NCI-H1694 (cell line): Measurements from ENCODE around the gene KLRK1.
"Not testable (repeated sequence)": the region's sequence is repeated elsewhere in the genome, so short reads cannot be mapped to it uniquely, and the experiment has no call there.

Experiments
- DNase-seq: peaks from one replicate; lab custom pipeline; 2025; lab: John Stamatoyannopoulos, UW

KLRK1 gene

GRCh38 chr12:10388624-10389413 is 1.0 kb downstream of the KLRK1 start:
- no peak for DNase-seq

- DNase-seq = not testable (repeated sequence)
These were observed 2.3 kb downstream of the KLRK1 start for GRCh38 chr12:10387498-10387897.

- DNase-seq = no peak
These were observed 3.0 kb downstream of the KLRK1 start for GRCh38 chr12:10386857-10387256.

GRCh38 chr12:10385166-10385613 is 4.7 kb downstream of the KLRK1 start:
- DNase-seq = no peak

GRCh38 chr12:10384191-10384590 is 5.7 kb downstream of the KLRK1 start:
- no peak for DNase-seq

GRCh38 chr12:10381928-10382628 is 7.8 kb downstream of the KLRK1 start:
- DNase-seq = no peak

- not testable (repeated sequence) for DNase-seq
These were observed 11.1 kb downstream of the KLRK1 start for GRCh38 chr12:10378737-10379136.

GRCh38 chr12:10374624-10375018 is 15.2 kb downstream of the KLRK1 start:
- no peak for DNase-seq

GRCh38 chr12:10372559-10372958 is 17.3 kb downstream of the KLRK1 start:
- no peak for DNase-seq

- DNase-seq = not testable (repeated sequence)
These were observed 17.8 kb downstream of the KLRK1 start for GRCh38 chr12:10371893-10372535.

- DNase-seq = no peak
These were observed 20.1 kb downstream of the KLRK1 start for GRCh38 chr12:10369557-10370415.

GRCh38 chr12:10368206-10369171 is 21.4 kb downstream of the KLRK1 start:
- no peak for DNase-seq

GRCh38 chr12:10367714-10368113 is 22.1 kb downstream of the KLRK1 start:
- DNase-seq = not testable (repeated sequence)

GRCh38 chr12:10366875-10367274 is 23.0 kb downstream of the KLRK1 start:
- no peak for DNase-seq

GRCh38 chr12:10365696-10366405 is 24.0 kb downstream of the KLRK1 start:
- DNase-seq = no peak

GRCh38 chr12:10364815-10365622 is 24.8 kb downstream of the KLRK1 start:
- DNase-seq = peak; percentile 60

- DNase-seq = no peak
These were observed 25.7 kb downstream of the KLRK1 start for GRCh38 chr12:10363914-10364814.

- DNase-seq = no peak
These were observed 26.3 kb downstream of the KLRK1 start for GRCh38 chr12:10363658-10363913.
